IMR-90 (cell line): ENCODE measurements around the gene TMPRSS15. TPM values are rescaled to one million over a fixed set of nuclear protein-coding genes. Genes with fewer than 3 reads are reported as not detected.

ENCODE experiments used
- ATAC-seq: fragments of 200-7000 bp; cut with Tn5 transposase; 2 replicates; pipeline ENCODE4 v1.9.1; 2020; ENCODE audit warnings: low read depth, mild to moderate bottlenecking, moderate library complexity
- BruUV-seq: library from RNA; stranded (reverse); fragments of 400-500 nt; replicated peaks from 2 replicates; lab custom pipeline; 2021; lab: Mats Ljungman, UMichigan
- CTCF ChIA-PET: fragments of 300-600 bp; formaldehyde crosslinking; extraction: SDS; loops from one replicate; lab custom pipeline; 2021; ENCODE audit warnings: antibody characterized with exemption; lab: Yijun Ruan, JAX
- POLR2A ChIA-PET: fragments of 300-600 bp; sonication (Branson Sonifier 250); formaldehyde crosslinking; loops from one replicate; lab custom pipeline; 2022; ENCODE audit warnings: antibody characterized with exemption; ENCODE audit not compliant: unreplicated experiment; lab: Charles Lee
- DNase-seq: peaks from one replicate; pipeline ENCODE4 v3.0.0; 2013
- H2AFZ ChIP-seq: replicated peaks from 2 replicates; pipeline ENCODE3; 2013; ENCODE audit warnings: low read length, mild to moderate bottlenecking; ENCODE audit not compliant: poor library complexity
- H2AK5ac ChIP-seq: 2 replicates; pipeline ENCODE4 v1.6.1; 2013; ENCODE audit warnings: low read depth, low read length, inconsistent platforms
- H2AK9ac ChIP-seq: replicated peaks from 2 replicates; pipeline ENCODE3; 2013; ENCODE audit warnings: mild to moderate bottlenecking, low read depth, low read length, moderate library complexity; ENCODE audit not compliant: poor library complexity
- H2BK120ac ChIP-seq: 2 replicates; pipeline ENCODE4 v1.6.1; 2013; ENCODE audit warnings: low read depth, low read length, inconsistent platforms
- H2BK15ac ChIP-seq: 3 replicates; pipeline ENCODE4 v1.6.1; 2013; ENCODE audit warnings: low read depth, low read length, inconsistent platforms
- H2BK20ac ChIP-seq: 2 replicates; pipeline ENCODE4 v1.6.1; 2013; ENCODE audit warnings: low read depth, mild to moderate bottlenecking, inconsistent platforms, low read length, moderate library complexity
- H2BK5ac ChIP-seq: 2 replicates; pipeline ENCODE4 v1.6.1; 2013; ENCODE audit warnings: mild to moderate bottlenecking, low read depth, low read length, inconsistent platforms; ENCODE audit not compliant: poor library complexity, severe bottlenecking
- H3K14ac ChIP-seq: replicated peaks from 2 replicates; pipeline ENCODE4 v1.6.1; 2013; ENCODE audit warnings: low read depth, low read length, inconsistent platforms
- H3K18ac ChIP-seq: 2 replicates; pipeline ENCODE4 v1.6.1; 2013; ENCODE audit warnings: low read depth, low read length, control low read depth
- H3K23ac ChIP-seq: 2 replicates; pipeline ENCODE4 v1.6.1; 2013; ENCODE audit warnings: low read depth, low read length, inconsistent platforms
- H3K27ac ChIP-seq: 2 replicates; pipeline ENCODE4 v1.5.1; 2013; ENCODE audit warnings: mild to moderate bottlenecking, control low read depth, low read length; ENCODE audit not compliant: insufficient read depth
- H3K27me3 ChIP-seq: 2 replicates; pipeline ENCODE4 v1.6.1; 2013; ENCODE audit warnings: low read length; ENCODE audit not compliant: control insufficient read depth, insufficient read depth
- H3K36me3 ChIP-seq: 2 replicates; pipeline ENCODE4 v1.6.1; 2013; ENCODE audit warnings: low read length, mixed read lengths; ENCODE audit not compliant: control insufficient read depth, insufficient read depth
- H3K4ac ChIP-seq: 2 replicates; pipeline ENCODE4 v1.6.1; 2013; ENCODE audit warnings: low read depth, low read length, inconsistent platforms
- H3K4me1 ChIP-seq: 2 replicates; pipeline ENCODE4 v1.6.1; 2013; ENCODE audit warnings: low read length, mixed read lengths; ENCODE audit not compliant: control insufficient read depth, insufficient read depth
- H3K4me2 ChIP-seq: 2 replicates; pipeline ENCODE4 v1.6.1; 2013; ENCODE audit warnings: low read depth, mild to moderate bottlenecking, control low read depth, low read length, moderate library complexity
- H3K4me3 ChIP-seq: 2 replicates; pipeline ENCODE4 v1.5.1; 2013; ENCODE audit warnings: low read depth, mild to moderate bottlenecking, control low read depth, low read length, moderate library complexity; ENCODE audit not compliant: insufficient read depth
- H3K56ac ChIP-seq: 2 replicates; pipeline ENCODE4 v1.6.1; 2013; ENCODE audit warnings: low read length, inconsistent platforms; ENCODE audit not compliant: insufficient read depth; ENCODE audit errors: extremely low read depth
- H3K79me1 ChIP-seq, 2 experiments: 2 replicates each; pipeline ENCODE4 v1.6.1; 2013; ENCODE audit warnings: low read length in 2 of 2, inconsistent platforms in 1 of 2, low read depth in 1 of 2
- H3K9ac ChIP-seq: 2 replicates; pipeline ENCODE4 v1.6.1; 2013; ENCODE audit warnings: low read depth, low read length, control low read depth
- H3K9me1 ChIP-seq: 2 replicates; pipeline ENCODE4 v1.6.1; 2013; ENCODE audit warnings: low read length, inconsistent platforms; ENCODE audit not compliant: insufficient read depth
- H3K9me3 ChIP-seq: 2 replicates; pipeline ENCODE4 v1.6.1; 2013; ENCODE audit warnings: low read length; ENCODE audit not compliant: control insufficient read depth, insufficient read depth
- H4K20me1 ChIP-seq: 2 replicates; pipeline ENCODE4 v1.6.1; 2013; ENCODE audit warnings: low read length, inconsistent platforms; ENCODE audit not compliant: insufficient read depth
- H4K5ac ChIP-seq: 2 replicates; pipeline ENCODE4 v1.6.1; 2013; ENCODE audit warnings: mild to moderate bottlenecking, low read depth, low read length, control low read depth
- H4K8ac ChIP-seq, 2 experiments: 2 replicates each; pipeline ENCODE4 v1.6.1; 2013; ENCODE audit warnings: low read depth in 2 of 2, low read length in 2 of 2, control low read depth in 1 of 2, inconsistent platforms in 1 of 2
- H4K91ac ChIP-seq: 2 replicates; pipeline ENCODE4 v1.6.1; 2013; ENCODE audit warnings: low read depth, low read length, inconsistent platforms; ENCODE audit not compliant: insufficient read depth
- CEBPB ChIP-seq: IDR thresholded peaks from 2 replicates; pipeline ENCODE4 v1.6.1; 2012; ENCODE audit warnings: low read depth, low read length, improper control_type of control experiment
- CHD1 ChIP-seq: IDR thresholded peaks from 2 replicates; pipeline ENCODE4 v1.6.1; 2012; ENCODE audit warnings: low read depth, low read length, improper control_type of control experiment
- ELK1 ChIP-seq: fragments of 150-350 bp; IDR thresholded peaks from 2 replicates; pipeline ENCODE4 v1.6.1; 2016; ENCODE audit warnings: low read depth, mild to moderate bottlenecking, low read length, moderate library complexity, borderline replicate concordance
- FOS ChIP-seq: fragments of 150-350 bp; IDR thresholded peaks from 2 replicates; pipeline ENCODE4 v1.6.1; 2016; ENCODE audit warnings: low read depth, low read length
- MAZ ChIP-seq: IDR thresholded peaks from 2 replicates; pipeline ENCODE4 v1.6.1; 2012; ENCODE audit warnings: low read depth, mild to moderate bottlenecking, low read length, improper control_type of control experiment, moderate library complexity, borderline replicate concordance
- MXI1 ChIP-seq: IDR thresholded peaks from 2 replicates; pipeline ENCODE4 v1.6.1; 2012; ENCODE audit warnings: low read depth, mild to moderate bottlenecking, low read length, moderate library complexity, borderline replicate concordance
- NFE2L2 ChIP-seq: fragments of 150-350 bp; IDR thresholded peaks from 2 replicates; pipeline ENCODE4 v1.6.1; 2016; ENCODE audit warnings: low read depth, mild to moderate bottlenecking, low read length
- POLR2A ChIP-seq: IDR thresholded peaks from 2 replicates; pipeline ENCODE4 v1.6.1; 2012; ENCODE audit warnings: mild to moderate bottlenecking, low read depth, low read length
- RCOR1 ChIP-seq: IDR thresholded peaks from 2 replicates; pipeline ENCODE4 v1.6.1; 2012; ENCODE audit warnings: mild to moderate bottlenecking, low read length, improper control_type of control experiment; ENCODE audit not compliant: insufficient replicate concordance
- WGBS, 2 experiments: methylation state at CpG; one replicate each; pipeline versions ENCODE4 v1.1.5 to v1.1.7; 2013; ENCODE audit warnings: missing lambda C conversion rate in 2 of 2; ENCODE audit not compliant: insufficient read length in 1 of 2; ENCODE audit errors: extremely low coverage in 2 of 2; 5-methylcytosine and 5-hydroxymethylcytosine counted together
- dilution Hi-C: fragments of 300-500 bp; cut with HindIII; formaldehyde crosslinking; loops from one replicate; pipeline ENCODE4 v1.14.3; 2018; ENCODE audit warnings: low sequenced_read_pairs; ENCODE audit not compliant: unreplicated experiment
- in situ Hi-C: fragments of 300-500 bp; cut with MboI; formaldehyde crosslinking; loops from 3 replicates; pipeline ENCODE4 v1.14.3; 2019; ENCODE audit warnings: low sequenced_read_pairs, inconsistent platforms, mixed read lengths
- intact Hi-C: fragments of 100-400 bp; cut with micrococcal nuclease; formaldehyde crosslinking; loops from 2 replicates; pipeline ENCODE4 v1.10.0; 2022
- polyA plus RNA-seq, 3 experiments: library from polyadenylated mRNA; depleted of rRNA; stranded (reverse); fragments of >200 nt; gene quantifications; 2 replicates each; pipeline ENCODE4 v1.2.3, GENCODE V29; 2012; ENCODE audit warnings: low replicate concordance in 1 of 3
- total RNA-seq: library from RNA; depleted of rRNA; stranded (reverse); fragments of >200 nt; gene quantifications from 2 replicates; pipeline ENCODE4 v1.2.3, GENCODE V29; 2012
- TF ChIP-seq, protein P1 (sequence below): conservative IDR thresholded peaks from 2 replicates; pipeline ENCODE4 v1.5.1; 2012; ENCODE audit warnings: mild to moderate bottlenecking, low read depth, low read length, improper control_type of control experiment

Gene TMPRSS15
- total and polyA plus RNA-seq, 2 of the 4 experiments (the other 2 are of a cell fraction): not detected

- no peak overlapping the region for H2AFZ ChIP-seq
- H3K36me3 ChIP-seq: no peaks in the 10 kb centered on the region
- no peak overlapping the region for H2AK5ac ChIP-seq
- no peak overlapping the region for H3K9ac ChIP-seq
- H3K56ac ChIP-seq: no peak overlapping the region
- H2BK5ac ChIP-seq: no peak overlapping the region
- H2BK15ac ChIP-seq: no peak overlapping the region
- intact Hi-C loops (no loop called here), in situ Hi-C loops (no loop called here), dilution Hi-C loops (no loop called here)
- no peaks in the 10 kb centered on the region for H3K9me1 ChIP-seq
- H3K79me1 ChIP-seq: no peaks in the 10 kb centered on the region
- ATAC-seq (no peak), DNase-seq (no peak)
- no peaks in the 10 kb centered on the region for H3K27me3 ChIP-seq
- no peak overlapping the region for H2BK20ac ChIP-seq
- no peak overlapping the region for H3K4me3 ChIP-seq
- no peak overlapping the region for H3K4ac ChIP-seq
- H3K14ac ChIP-seq: no peak overlapping the region
- POLR2A ChIA-PET: no interaction called here
- H3K27ac ChIP-seq: no peak overlapping the region
- H2AK9ac ChIP-seq: no peak overlapping the region
- H2BK120ac ChIP-seq: no peak overlapping the region
- H3K23ac ChIP-seq: no peak overlapping the region
- H3K4me2 ChIP-seq: no peak overlapping the region
- no peak overlapping the region for H3K18ac ChIP-seq
- no peak overlapping the region for H4K91ac ChIP-seq
- WGBS, 2 experiments: no CpG with 5 or more reads among the region's 4 CpGs
- H4K8ac ChIP-seq: no peak overlapping the region
- no peaks in the 10 kb centered on the region for H3K4me1 ChIP-seq
- no peak overlapping the region for H4K5ac ChIP-seq
- peaks cover 3% of the 10 kb centered on the region; the same call in 1 of the 2 replicates for H3K9me3 ChIP-seq
- TF ChIP-seq MXI1 (no peak), MAZ (no peak), FOS (no peak), CHD1 (no peak), POLR2A (no peak), RCOR1 (no peak), NFE2L2 (no peak), CEBPB (no peak), ELK1 (no peak)
- TF ChIP-seq, protein P1, sequence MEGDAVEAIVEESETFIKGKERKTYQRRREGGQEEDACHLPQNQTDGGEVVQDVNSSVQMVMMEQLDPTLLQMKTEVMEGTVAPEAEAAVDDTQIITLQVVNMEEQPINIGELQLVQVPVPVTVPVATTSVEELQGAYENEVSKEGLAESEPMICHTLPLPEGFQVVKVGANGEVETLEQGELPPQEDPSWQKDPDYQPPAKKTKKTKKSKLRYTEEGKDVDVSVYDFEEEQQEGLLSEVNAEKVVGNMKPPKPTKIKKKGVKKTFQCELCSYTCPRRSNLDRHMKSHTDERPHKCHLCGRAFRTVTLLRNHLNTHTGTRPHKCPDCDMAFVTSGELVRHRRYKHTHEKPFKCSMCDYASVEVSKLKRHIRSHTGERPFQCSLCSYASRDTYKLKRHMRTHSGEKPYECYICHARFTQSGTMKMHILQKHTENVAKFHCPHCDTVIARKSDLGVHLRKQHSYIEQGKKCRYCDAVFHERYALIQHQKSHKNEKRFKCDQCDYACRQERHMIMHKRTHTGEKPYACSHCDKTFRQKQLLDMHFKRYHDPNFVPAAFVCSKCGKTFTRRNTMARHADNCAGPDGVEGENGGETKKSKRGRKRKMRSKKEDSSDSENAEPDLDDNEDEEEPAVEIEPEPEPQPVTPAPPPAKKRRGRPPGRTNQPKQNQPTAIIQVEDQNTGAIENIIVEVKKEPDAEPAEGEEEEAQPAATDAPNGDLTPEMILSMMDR: no peak
- no peaks in the 10 kb centered on the region for H4K20me1 ChIP-seq
- CTCF ChIA-PET: no interaction called here
- no TSS peak for BruUV-seq
These were observed 130.2 kb downstream of the TMPRSS15 start for GRCh38 chr21:18273400-18273799.
